HepG2 (cell line): ENCODE measurements around the gene EXOSC6. TPM values are rescaled to one million over a fixed set of nuclear protein-coding genes. Genes with fewer than 3 reads are reported as not detected.
A peak's percentile ranks its signal among the peaks of the same experiment; 100 is the strongest.

ENCODE experiments used
- CBX1 ChIP-seq: IDR thresholded peaks from one replicate; pipeline ENCODE4 v1.6.1; 2016; ENCODE audit warnings: antibody characterized with exemption, low read depth
- CEBPG ChIP-seq: IDR thresholded peaks from 2 replicates; pipeline ENCODE4 v1.6.1; 2016
- CREB1 ChIP-seq, 2 experiments: fragments of 450-650 bp in 1 of 2; IDR thresholded peaks; 2 replicates each; pipeline ENCODE4 v1.6.1; 2016 to 2017; ENCODE audit warnings: control low read depth in 1 of 2, mild to moderate bottlenecking in 1 of 2, missing compliant biosample characterization in 1 of 2, missing genetic modification characterization in 1 of 2
- DR1 ChIP-seq: sonication (generic); formaldehyde crosslinking; IDR thresholded peaks from 2 replicates; pipeline ENCODE4 v1.8.0; 2021; ENCODE audit warnings: mild to moderate bottlenecking, missing genetic modification reagents, inconsistent platforms
- EEA1 ChIP-seq: sonication (generic); formaldehyde crosslinking; IDR thresholded peaks from 2 replicates; pipeline ENCODE4 v1.5.1; 2020; ENCODE audit warnings: mild to moderate bottlenecking, missing genetic modification reagents, borderline replicate concordance
- GATA4 ChIP-seq: sonication (generic); IDR thresholded peaks from 2 replicates; pipeline ENCODE4 v1.6.1; 2016; ENCODE audit warnings: antibody characterized with exemption, low read depth, borderline replicate concordance
- HNRNPLL ChIP-seq: fragments of 200-400 bp; formaldehyde crosslinking; IDR thresholded peaks from 2 replicates; pipeline ENCODE4 v1.6.1; 2017; ENCODE audit warnings: mild to moderate bottlenecking, low read depth, low read length; ENCODE audit not compliant: poor library complexity, severe bottlenecking
- IRF9 ChIP-seq: sonication (generic); formaldehyde crosslinking; IDR thresholded peaks from 2 replicates; pipeline ENCODE4 v1.8.0; 2022; ENCODE audit warnings: missing genetic modification reagents, mild to moderate bottlenecking, borderline replicate concordance
- IRX3 ChIP-seq: sonication (generic); formaldehyde crosslinking; IDR thresholded peaks from 2 replicates; pipeline ENCODE4 v1.8.1; 2023; ENCODE audit warnings: mild to moderate bottlenecking, low read depth, missing genetic modification reagents, borderline replicate concordance
- KDM2A ChIP-seq: sonication (generic); formaldehyde crosslinking; IDR thresholded peaks from 2 replicates; pipeline ENCODE4 v1.4.0; 2020; ENCODE audit warnings: low read depth, missing genetic modification reagents, borderline replicate concordance
- NONO ChIP-seq, 2 experiments: fragments of 450-650 bp in 1 of 2; sonication (generic) in 1 of 2; formaldehyde crosslinking in 1 of 2; IDR thresholded peaks in 1 of 2; conservative IDR thresholded peaks in 1 of 2; 2 replicates each; pipeline versions ENCODE4 v1.6.1 to v1.8.0; 2017 to 2022; ENCODE audit warnings: mild to moderate bottlenecking in 1 of 2, missing genetic modification reagents in 1 of 2, moderate library complexity in 1 of 2
- PHF8 ChIP-seq: sonication (generic); formaldehyde crosslinking; IDR thresholded peaks from 2 replicates; pipeline ENCODE4 v1.5.0; 2020; ENCODE audit warnings: missing genetic modification reagents
- ZFY ChIP-seq: sonication (generic); formaldehyde crosslinking; IDR thresholded peaks from 2 replicates; pipeline ENCODE4 v1.4.0; 2020; ENCODE audit warnings: missing genetic modification reagents
- ZNF451 ChIP-seq: sonication (generic); formaldehyde crosslinking; IDR thresholded peaks from 2 replicates; pipeline ENCODE4 v1.5.0; 2020; ENCODE audit warnings: mild to moderate bottlenecking, missing genetic modification reagents
- ZNF460 ChIP-seq: sonication (generic); formaldehyde crosslinking; IDR thresholded peaks from 2 replicates; pipeline ENCODE4 v1.5.1; 2020; ENCODE audit warnings: missing genetic modification reagents, mild to moderate bottlenecking, borderline replicate concordance
- ZNF512B ChIP-seq: sonication (generic); formaldehyde crosslinking; IDR thresholded peaks from 2 replicates; pipeline ENCODE4 v1.5.1; 2020; ENCODE audit warnings: missing genetic modification reagents, mild to moderate bottlenecking, borderline replicate concordance
- ZNF569 ChIP-seq: sonication (generic); formaldehyde crosslinking; IDR thresholded peaks from 2 replicates; pipeline ENCODE4 v1.5.0; 2020; ENCODE audit warnings: mild to moderate bottlenecking, missing genetic modification reagents, moderate library complexity, borderline replicate concordance
- polyA plus RNA-seq, 8 experiments: library from polyadenylated mRNA; depleted of rRNA in 3 of 8; stranded (reverse) in 7 of 8; unstranded in 1 of 8; fragments of >200 nt; fragmentation: Illumina TruSeq in 4 of 8; extraction: Trizol in 4 of 8; gene quantifications; 2 replicates each; pipeline versions ENCODE4 v1.2.1 to v1.2.3, GENCODE V29; 2011 to 2016; ENCODE audit warnings: low read depth in 4 of 8, missing spikeins in 1 of 8, mixed read lengths in 1 of 8; ENCODE audit not compliant: insufficient read depth in 1 of 8
- total RNA-seq, 5 experiments: library from RNA; depleted of rRNA; stranded (reverse); fragments of >200 nt; fragmentation: Illumina TruSeq; extraction: Trizol; gene quantifications; 2 replicates each; pipeline ENCODE4 v1.2.3, GENCODE V29; 2016; ENCODE audit warnings: low read depth in 1 of 5
- TF ChIP-seq, protein P1 (sequence below): sonication (generic); formaldehyde crosslinking; IDR thresholded peaks from 2 replicates; pipeline ENCODE4 v1.8.1; 2023; ENCODE audit warnings: mild to moderate bottlenecking, missing genetic modification reagents
- TF ChIP-seq, protein P2 (sequence below): sonication (generic); formaldehyde crosslinking; IDR thresholded peaks from 2 replicates; pipeline ENCODE4 v1.5.1; 2020; ENCODE audit warnings: mild to moderate bottlenecking, missing genetic modification reagents, moderate library complexity

EXOSC6 gene
- total and polyA plus RNA-seq, 2 of the 13 experiments (the other 11 are each of a cell fraction or from before 2014, with no cell fraction given), result 13.1 to 39.9 TPM

DNA sequence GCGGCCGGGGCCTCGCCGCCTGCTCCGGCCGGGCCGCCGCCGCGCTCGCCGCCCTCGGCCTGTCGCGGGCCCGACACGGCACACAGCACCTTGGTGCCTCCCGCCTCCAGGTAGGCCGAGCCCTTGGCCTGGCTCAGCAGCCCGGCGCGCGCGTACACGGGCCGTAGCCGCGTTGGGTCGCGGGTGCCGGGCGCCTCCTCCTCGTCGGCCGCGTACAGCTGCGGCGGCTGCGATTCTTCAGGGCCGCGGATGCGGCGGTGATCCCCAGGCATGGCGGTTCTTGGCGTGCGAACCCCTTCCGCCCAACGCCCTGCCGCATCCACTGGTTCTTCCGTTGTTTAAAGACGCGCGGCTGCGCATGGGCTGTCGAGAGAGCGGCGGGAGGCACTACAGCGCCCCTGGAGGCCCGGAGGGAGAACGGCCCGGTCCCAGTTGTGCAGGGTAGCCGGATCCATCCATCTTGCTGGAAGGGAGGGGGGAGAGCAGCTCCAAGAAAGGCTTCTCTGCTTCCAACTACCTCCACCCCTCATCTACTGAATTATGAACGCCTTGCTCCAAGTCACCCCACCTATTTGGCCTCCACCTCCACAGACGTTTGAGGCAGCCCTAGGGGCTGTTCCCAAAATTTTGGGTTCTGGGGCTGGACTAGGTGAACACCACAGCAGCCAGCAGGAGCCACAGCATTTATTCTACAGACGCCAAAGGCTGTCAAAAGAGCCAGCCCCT lies at the start of gene EXOSC6 (continued):
- TF ChIP-seq CBX1 (peak; percentile 47), ZNF460 (CRISPR knock-in tag) (peak; percentile 46; the same call in 1 of the 2 replicates), IRX3 (peak; percentile 97), CREB1 (IDR thresholded peaks at IDR 0.05) (peak; percentile 49), CREB1 (CRISPR knock-in tag; IDR thresholded peaks at IDR 0.05) (no peak; the same call in 1 of the 2 replicates), ZFY (CRISPR knock-in tag) (peak; percentile 91), PHF8 (CRISPR knock-in tag) (peak; percentile 96), EEA1 (CRISPR knock-in tag) (peak; percentile 86; the same call in 1 of the 2 replicates), CEBPG (CRISPR knock-in tag) (peak; percentile 73), IRF9 (peak; percentile 94), ZNF569 (CRISPR knock-in tag) (0 out of 2 replicates have a peak, but pooled peaks have one; percentile 67), NONO (IDR thresholded peaks at IDR 0.05) (no peak), NONO (CRISPR knock-in tag; conservative IDR thresholded peaks at IDR 0.05) (peak; percentile 99), DR1 (CRISPR knock-in tag) (peak; percentile 89), ZNF451 (CRISPR knock-in tag) (peak; percentile 93), KDM2A (CRISPR knock-in tag) (peak; percentile 100), ZNF512B (no peak), HNRNPLL (peak; percentile 94), GATA4 (no peak)
- TF ChIP-seq, protein P1, sequence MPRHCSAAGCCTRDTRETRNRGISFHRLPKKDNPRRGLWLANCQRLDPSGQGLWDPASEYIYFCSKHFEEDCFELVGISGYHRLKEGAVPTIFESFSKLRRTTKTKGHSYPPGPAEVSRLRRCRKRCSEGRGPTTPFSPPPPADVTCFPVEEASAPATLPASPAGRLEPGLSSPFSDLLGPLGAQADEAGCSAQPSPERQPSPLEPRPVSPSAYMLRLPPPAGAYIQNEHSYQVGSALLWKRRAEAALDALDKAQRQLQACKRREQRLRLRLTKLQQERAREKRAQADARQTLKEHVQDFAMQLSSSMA (CRISPR knock-in tag), result peak; percentile 83
- TF ChIP-seq, protein P2, sequence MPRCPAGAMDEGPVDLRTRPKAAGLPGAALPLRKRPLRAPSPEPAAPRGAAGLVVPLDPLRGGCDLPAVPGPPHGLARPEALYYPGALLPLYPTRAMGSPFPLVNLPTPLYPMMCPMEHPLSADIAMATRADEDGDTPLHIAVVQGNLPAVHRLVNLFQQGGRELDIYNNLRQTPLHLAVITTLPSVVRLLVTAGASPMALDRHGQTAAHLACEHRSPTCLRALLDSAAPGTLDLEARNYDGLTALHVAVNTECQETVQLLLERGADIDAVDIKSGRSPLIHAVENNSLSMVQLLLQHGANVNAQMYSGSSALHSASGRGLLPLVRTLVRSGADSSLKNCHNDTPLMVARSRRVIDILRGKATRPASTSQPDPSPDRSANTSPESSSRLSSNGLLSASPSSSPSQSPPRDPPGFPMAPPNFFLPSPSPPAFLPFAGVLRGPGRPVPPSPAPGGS (CRISPR knock-in tag), result no peak; the same call in 1 of the 2 replicates
